ENCODE measurements around the gene BABAM2. TPM values are rescaled to one million over a fixed set of nuclear protein-coding genes. Genes with fewer than 3 reads are reported as not detected.
"Not testable (repeated sequence)": the region's sequence is repeated elsewhere in the genome, so short reads cannot be mapped to it uniquely, and the experiment has no call there.

The BABAM2 gene
- total RNA-seq, 2 experiments from 2014 or later, result 41.8 to 47.2 TPM

DNA sequence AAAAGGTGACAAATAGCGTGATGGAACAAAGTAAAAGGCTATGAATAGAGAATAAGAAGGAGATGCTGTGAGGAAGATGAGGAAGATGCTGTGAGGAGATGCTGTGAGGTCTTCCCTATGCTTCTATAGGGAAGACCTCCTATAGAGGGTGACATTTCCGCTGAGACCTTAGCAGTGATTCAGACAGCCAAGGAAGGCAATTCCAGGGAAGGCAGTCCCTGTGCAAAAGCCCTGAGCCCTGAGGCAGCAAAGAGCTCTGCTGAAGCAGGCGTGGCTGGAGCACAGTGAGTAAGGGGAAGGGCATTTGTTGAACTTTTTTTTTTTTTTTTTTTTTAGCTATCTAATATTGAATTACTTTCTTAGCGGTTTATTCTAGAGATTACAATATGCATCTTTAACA is 359.5 kb downstream of the BABAM2 start:
- Mint-ChIP-seq H3K4me3 (no peak overlapping the region), H3K36me3 (ENCODE audit: low read depth) (peaks cover 2% of the 10 kb centered on the region), H3K27me3 (ENCODE audit: low read depth) (no peaks in the 10 kb centered on the region), H3K27ac (no peak overlapping the region), H3K9me3 (no peaks in the 10 kb centered on the region), H3K4me1 (ENCODE audit: low read depth) (peaks cover 28% of the 10 kb centered on the region)
- CTCF ChIA-PET, result interaction anchor here (0.7 kb wide), 1 partner anchor 20 kb away, joined by 3 read pairs; no protein-coding TSS in a partner anchor
- intact Hi-C loops (cut with micrococcal nuclease), result loop anchor here (5.0 kb wide), 3 partner anchors 157 to 358 kb away; partner anchors contain the start of genes BABAM2 and RBKS
- DNase-seq, result no peak

DNA sequence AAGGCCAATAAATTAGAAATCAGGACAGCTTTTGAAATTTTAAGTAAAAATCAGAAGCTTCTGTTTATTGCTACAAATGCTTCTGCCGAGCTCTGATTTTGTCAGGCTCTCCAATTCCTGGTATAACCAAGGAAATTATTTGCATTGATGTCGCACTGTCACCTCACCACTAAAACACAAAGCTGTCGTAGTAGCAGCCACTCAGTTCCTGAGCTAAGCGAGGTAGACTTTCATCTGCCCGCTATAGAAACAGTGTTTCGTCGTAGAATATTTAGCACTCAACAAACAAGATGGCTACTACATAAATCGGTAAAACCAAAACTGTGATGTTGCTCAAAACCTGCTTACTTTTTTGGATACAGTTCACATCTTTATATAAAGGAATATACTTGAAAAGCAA is 360.8 kb downstream of the BABAM2 start:
- H3K4me3 Mint-ChIP-seq, result no peak overlapping the region
- CTCF ChIA-PET, result interaction anchor here (0.5 to 0.7 kb wide), 2 partner anchors 8 to 151 kb away, joined by 3 read pairs; no protein-coding TSS in a partner anchor
- H3K36me3 Mint-ChIP-seq (ENCODE audit: low read depth), result peaks cover 2% of the 10 kb centered on the region
- no peak for DNase-seq
- H3K9me3 Mint-ChIP-seq, result no peaks in the 10 kb centered on the region
- H3K4me1 Mint-ChIP-seq (ENCODE audit: low read depth), result peaks cover 28% of the 10 kb centered on the region
- no peaks in the 10 kb centered on the region for H3K27me3 Mint-ChIP-seq (ENCODE audit: low read depth)
- intact Hi-C loops (cut with micrococcal nuclease), result loop anchor here (5.0 kb wide), 3 partner anchors 156 to 359 kb away; partner anchors contain the start of genes BABAM2 and RBKS
- no peak overlapping the region for H3K27ac Mint-ChIP-seq

DNA sequence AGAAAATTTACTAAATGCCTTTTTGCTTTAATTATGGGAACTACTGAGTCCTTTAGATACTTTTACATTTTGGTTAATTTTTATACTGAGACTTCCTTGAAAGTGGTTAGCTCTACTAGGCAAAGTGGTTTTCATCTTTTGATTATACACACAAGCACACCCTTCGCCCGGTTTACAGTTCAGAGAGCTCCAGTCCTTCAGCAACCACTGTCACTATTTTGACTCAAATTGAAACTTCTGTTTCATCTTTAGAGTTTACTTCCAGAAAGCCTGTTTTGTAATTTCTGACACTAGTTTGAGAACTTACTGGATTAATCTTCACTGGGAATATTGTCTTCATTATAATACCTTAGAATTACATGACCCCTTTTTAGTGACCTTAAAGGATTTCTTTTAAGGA is 361.8 kb downstream of the BABAM2 start:
- intact Hi-C loops (cut with micrococcal nuclease), result loop anchor here (1.0 to 5.0 kb wide), 7 partner anchors 19 to 360 kb away; partner anchors contain the start of genes BABAM2, FOSL2 and RBKS
- peaks cover 4% of the 10 kb centered on the region for H3K36me3 Mint-ChIP-seq (ENCODE audit: low read depth)
- H3K4me1 Mint-ChIP-seq (ENCODE audit: low read depth), result peaks cover 28% of the 10 kb centered on the region
- CTCF ChIA-PET, result no interaction called here
- H3K27ac Mint-ChIP-seq, result peak overlapping the region; percentile 73
- H3K27me3 Mint-ChIP-seq (ENCODE audit: low read depth), result no peaks in the 10 kb centered on the region
- H3K4me3 Mint-ChIP-seq, result no peak overlapping the region
- DNase-seq, result peak; percentile 59
- H3K9me3 Mint-ChIP-seq, result no peaks in the 10 kb centered on the region

DNA sequence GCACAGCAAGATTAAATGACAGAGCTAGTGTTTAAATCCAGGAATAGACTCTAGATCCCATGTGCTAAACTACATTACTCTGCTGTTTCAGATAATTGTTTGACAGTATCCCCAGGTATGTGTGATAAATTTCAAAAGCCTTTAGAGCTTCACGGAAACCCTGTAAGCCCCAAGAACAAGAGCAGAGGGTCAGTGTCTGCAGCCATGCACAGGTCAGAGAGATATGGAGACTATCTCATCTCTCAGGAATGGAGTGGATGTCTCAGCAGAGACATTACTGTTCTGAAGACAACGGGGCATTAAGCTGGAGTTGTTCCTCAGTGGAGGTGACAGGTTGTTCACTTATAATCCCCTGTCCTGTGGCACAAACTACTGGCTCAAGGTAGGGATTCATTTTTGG is 363.0 kb downstream of the BABAM2 start:
- H3K27me3 Mint-ChIP-seq (ENCODE audit: low read depth), result no peaks in the 10 kb centered on the region
- CTCF ChIA-PET, result interaction anchor here (0.6 kb wide), 1 partner anchor 417 kb away, joined by 4 read pairs; no protein-coding TSS in a partner anchor
- intact Hi-C loops (cut with micrococcal nuclease), result loop anchor here (5.0 kb wide), 3 partner anchors 154 to 361 kb away; partner anchors contain the start of genes BABAM2 and RBKS
- no peaks in the 10 kb centered on the region for H3K9me3 Mint-ChIP-seq
- H3K36me3 Mint-ChIP-seq (ENCODE audit: low read depth), result peaks cover 2% of the 10 kb centered on the region
- no peak overlapping the region for H3K4me3 Mint-ChIP-seq
- DNase-seq, result no peak
- H3K4me1 Mint-ChIP-seq (ENCODE audit: low read depth), result peaks cover 28% of the 10 kb centered on the region
- no peak overlapping the region for H3K27ac Mint-ChIP-seq

DNA sequence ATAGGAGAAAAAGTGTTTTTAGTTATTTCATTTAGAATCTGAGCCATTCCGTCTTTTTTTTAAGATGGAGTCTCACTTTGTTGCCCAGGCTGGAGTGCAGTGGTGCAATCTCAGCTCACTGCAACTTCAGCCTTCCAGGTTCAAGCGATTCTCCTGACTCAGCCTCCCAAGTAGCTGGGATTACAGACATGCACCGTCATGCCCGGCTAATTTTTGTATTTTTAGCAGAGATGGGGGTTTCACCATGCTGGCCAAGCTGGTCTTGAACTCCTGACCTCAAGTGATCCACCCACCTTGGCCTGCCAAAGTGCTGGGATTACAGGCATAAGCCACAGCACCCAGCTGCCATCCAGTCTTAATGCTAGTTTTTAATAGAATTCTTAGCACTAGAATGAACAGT is 364.7 kb downstream of the BABAM2 start:
- intact Hi-C loops (cut with micrococcal nuclease); H3K36me3 Mint-ChIP-seq (ENCODE audit: low read depth); H3K9me3 Mint-ChIP-seq; H3K27me3 Mint-ChIP-seq (ENCODE audit: low read depth); H3K4me3 Mint-ChIP-seq; DNase-seq; H3K27ac Mint-ChIP-seq; CTCF ChIA-PET: not testable (repeated sequence)
- peaks cover 28% of the 10 kb centered on the region for H3K4me1 Mint-ChIP-seq (ENCODE audit: low read depth)

DNA sequence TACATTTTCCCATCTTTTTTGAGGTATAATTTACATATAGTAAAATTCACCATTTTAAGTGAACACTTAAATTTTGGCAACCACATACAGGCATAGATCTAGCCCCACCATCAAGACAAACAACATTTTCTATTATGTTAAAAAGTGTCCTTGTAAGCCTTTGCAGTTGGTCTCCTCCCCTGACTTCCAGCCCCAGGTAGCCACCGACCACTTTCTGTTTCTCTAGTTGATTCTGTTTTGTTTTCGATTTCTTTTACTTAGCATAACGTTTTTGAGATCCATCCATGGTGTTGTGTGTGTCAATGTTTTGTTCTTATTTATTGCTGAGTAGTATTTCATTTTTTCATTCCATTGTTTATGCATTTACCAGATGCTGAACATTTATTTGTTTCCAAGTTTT is 366.7 kb downstream of the BABAM2 start:
- intact Hi-C loops (cut with micrococcal nuclease), result no loop called here
- Mint-ChIP-seq H3K9me3 (no peaks in the 10 kb centered on the region), H3K27ac (no peak overlapping the region), H3K36me3 (ENCODE audit: low read depth) (peaks cover 3% of the 10 kb centered on the region), H3K4me3 (no peak overlapping the region), H3K27me3 (ENCODE audit: low read depth) (no peaks in the 10 kb centered on the region), H3K4me1 (ENCODE audit: low read depth) (peaks cover 15% of the 10 kb centered on the region)
- CTCF ChIA-PET, result no interaction called here
- no peak for DNase-seq

DNA sequence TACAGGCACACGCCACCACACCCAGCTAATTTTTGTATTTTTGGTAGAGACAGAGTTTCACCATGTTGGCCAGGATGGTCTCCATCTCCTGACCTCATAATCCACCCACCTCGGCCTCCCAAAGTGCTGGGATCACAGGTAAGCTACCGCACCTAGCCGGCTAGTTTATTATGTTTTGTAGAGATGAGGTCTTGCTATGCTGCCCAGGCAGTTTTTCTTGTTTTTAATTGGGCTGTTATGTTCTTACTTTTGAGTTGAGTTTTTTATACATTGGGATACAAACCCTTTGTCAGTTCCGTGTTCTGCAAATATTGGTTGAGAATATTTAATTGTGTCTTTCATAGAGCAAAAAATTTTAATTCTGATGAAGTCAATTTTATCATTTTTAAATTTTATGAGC is 368.7 kb downstream of the BABAM2 start:
- DNase-seq; H3K27me3 Mint-ChIP-seq (ENCODE audit: low read depth); H3K36me3 Mint-ChIP-seq (ENCODE audit: low read depth); H3K9me3 Mint-ChIP-seq; H3K27ac Mint-ChIP-seq; intact Hi-C loops (cut with micrococcal nuclease); H3K4me1 Mint-ChIP-seq (ENCODE audit: low read depth); H3K4me3 Mint-ChIP-seq: not testable (repeated sequence)
- CTCF ChIA-PET, result interaction anchor here (0.6 to 0.7 kb wide), 2 partner anchors 13 to 58 kb away, joined by 4 to 7 read pairs; no protein-coding TSS in a partner anchor

DNA sequence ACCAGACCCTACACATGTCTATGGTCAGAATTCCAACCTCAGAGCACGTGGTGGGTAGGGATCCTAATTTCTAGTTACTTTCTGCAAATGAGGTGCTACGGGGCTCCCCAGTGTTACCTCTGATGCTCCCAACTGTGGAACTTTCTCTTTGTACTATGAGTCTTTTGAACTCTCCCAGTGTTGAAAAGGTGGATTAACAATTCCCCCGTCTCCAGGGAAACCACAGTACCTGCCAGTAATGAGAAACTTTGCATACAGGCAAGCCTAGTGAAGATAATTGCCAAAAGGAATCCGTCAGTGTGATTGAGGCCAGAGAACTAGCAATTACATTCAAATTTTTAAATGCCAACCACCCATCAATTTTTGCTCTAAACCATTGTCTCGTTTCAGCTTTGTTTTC is 373.2 kb downstream of the BABAM2 start:
- Mint-ChIP-seq H3K27ac (no peak overlapping the region), H3K9me3 (no peaks in the 10 kb centered on the region), H3K4me3 (no peak overlapping the region), H3K36me3 (ENCODE audit: low read depth) (peaks cover 5% of the 10 kb centered on the region), H3K27me3 (ENCODE audit: low read depth) (no peaks in the 10 kb centered on the region), H3K4me1 (ENCODE audit: low read depth) (no peaks in the 10 kb centered on the region)
- no peak for DNase-seq
- CTCF ChIA-PET, result no interaction called here
- intact Hi-C loops (cut with micrococcal nuclease), result no loop called here

DNA sequence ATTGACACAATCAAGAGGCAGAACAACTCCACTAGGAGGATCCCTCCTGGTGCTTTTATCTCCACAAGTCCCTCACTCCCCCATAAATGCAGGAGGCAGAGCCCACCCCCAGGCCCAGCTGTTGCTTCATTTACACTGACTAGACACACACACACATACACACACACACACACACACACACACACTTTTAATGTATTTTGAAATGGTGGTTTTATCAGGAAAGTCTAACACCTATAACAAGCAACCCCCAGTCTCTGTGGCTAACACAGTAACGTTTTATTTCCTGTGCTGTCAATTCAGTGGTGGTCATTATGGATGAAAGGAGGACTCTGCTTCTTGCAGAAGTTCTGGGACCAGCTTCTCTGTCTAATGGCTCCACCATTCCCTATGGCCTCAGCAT is 376.8 kb downstream of the BABAM2 start:
- H3K4me3 Mint-ChIP-seq, result no peak overlapping the region
- CTCF ChIA-PET, result no interaction called here
- no peak for DNase-seq
- peaks cover 13% of the 10 kb centered on the region for H3K4me1 Mint-ChIP-seq (ENCODE audit: low read depth)
- H3K27me3 Mint-ChIP-seq (ENCODE audit: low read depth), result no peaks in the 10 kb centered on the region
- no peaks in the 10 kb centered on the region for H3K9me3 Mint-ChIP-seq
- peaks cover 7% of the 10 kb centered on the region for H3K36me3 Mint-ChIP-seq (ENCODE audit: low read depth)
- intact Hi-C loops (cut with micrococcal nuclease), result no loop called here
- no peak overlapping the region for H3K27ac Mint-ChIP-seq

DNA sequence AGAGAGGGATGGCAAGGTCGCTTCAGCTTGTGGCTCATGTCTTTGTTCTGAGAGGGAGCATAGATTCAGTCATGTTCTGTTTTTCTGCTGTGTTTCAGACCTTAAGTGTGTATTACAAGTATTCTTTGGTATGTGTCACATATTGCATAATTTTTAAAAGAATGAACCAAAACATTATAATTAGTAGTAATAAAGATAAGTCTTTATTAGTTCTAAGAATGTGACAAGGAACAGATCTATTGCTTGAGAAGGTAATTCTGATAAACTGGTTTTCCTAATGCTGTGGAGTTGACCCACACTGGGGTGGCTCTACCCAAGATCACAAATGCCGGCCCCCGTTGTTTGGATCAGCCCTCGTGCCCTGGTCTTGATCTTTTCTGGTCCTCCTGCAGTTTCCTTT is 377.9 kb downstream of the BABAM2 start:
- DNase-seq, result no peak
- no peaks in the 10 kb centered on the region for H3K27me3 Mint-ChIP-seq (ENCODE audit: low read depth)
- H3K27ac Mint-ChIP-seq, result no peak overlapping the region
- peaks cover 17% of the 10 kb centered on the region for H3K4me1 Mint-ChIP-seq (ENCODE audit: low read depth)
- H3K9me3 Mint-ChIP-seq, result no peaks in the 10 kb centered on the region
- intact Hi-C loops (cut with micrococcal nuclease), result no loop called here
- CTCF ChIA-PET, result no interaction called here
- peaks cover 10% of the 10 kb centered on the region for H3K36me3 Mint-ChIP-seq (ENCODE audit: low read depth)
- H3K4me3 Mint-ChIP-seq, result no peak overlapping the region

DNA sequence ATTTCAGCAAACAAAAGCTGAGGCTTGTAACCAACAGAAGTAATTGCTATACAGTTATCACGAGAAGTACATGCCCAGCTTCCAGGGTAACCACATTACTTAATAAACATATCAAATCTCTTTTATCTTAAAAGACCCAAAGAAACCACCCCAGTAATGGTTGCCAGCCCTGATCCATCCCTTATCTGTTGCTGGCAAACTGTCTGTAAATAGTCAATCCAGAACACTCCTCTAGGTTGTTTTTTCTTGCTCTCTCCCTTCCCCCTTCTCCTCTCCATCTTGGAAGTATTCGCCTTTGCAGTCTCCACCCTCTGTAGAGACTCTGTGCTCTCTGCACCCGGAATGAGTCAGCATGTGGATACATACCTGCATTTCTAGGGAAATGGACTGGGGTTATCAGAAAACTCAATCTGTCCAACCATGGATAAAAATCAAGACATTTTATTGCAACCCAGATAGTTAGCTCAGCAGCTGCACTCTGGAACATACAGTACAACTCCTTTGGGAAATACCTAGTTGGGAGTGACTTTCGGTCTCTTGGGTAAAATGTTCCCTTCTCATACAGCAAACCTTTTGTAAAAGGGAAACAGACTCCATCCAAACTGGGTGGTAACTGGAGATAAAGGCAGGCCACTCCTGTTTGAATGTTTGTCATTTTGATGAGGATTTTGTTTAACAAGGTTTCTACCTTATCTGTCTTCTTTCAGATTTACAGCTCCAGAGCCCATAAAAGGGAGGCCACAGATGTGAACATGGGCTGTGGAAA is 378.7 kb downstream of the BABAM2 start:
- H3K9me3 Mint-ChIP-seq, result no peaks in the 10 kb centered on the region
- DNase-seq, result no peak
- H3K4me3 Mint-ChIP-seq, result no peak overlapping the region
- H3K27ac Mint-ChIP-seq, result no peak overlapping the region
- H3K27me3 Mint-ChIP-seq (ENCODE audit: low read depth), result no peaks in the 10 kb centered on the region
- peaks cover 10% of the 10 kb centered on the region for H3K36me3 Mint-ChIP-seq (ENCODE audit: low read depth)
- CTCF ChIA-PET, result no interaction called here
- H3K4me1 Mint-ChIP-seq (ENCODE audit: low read depth), result peaks cover 17% of the 10 kb centered on the region
- intact Hi-C loops (cut with micrococcal nuclease), result no loop called here

DNA sequence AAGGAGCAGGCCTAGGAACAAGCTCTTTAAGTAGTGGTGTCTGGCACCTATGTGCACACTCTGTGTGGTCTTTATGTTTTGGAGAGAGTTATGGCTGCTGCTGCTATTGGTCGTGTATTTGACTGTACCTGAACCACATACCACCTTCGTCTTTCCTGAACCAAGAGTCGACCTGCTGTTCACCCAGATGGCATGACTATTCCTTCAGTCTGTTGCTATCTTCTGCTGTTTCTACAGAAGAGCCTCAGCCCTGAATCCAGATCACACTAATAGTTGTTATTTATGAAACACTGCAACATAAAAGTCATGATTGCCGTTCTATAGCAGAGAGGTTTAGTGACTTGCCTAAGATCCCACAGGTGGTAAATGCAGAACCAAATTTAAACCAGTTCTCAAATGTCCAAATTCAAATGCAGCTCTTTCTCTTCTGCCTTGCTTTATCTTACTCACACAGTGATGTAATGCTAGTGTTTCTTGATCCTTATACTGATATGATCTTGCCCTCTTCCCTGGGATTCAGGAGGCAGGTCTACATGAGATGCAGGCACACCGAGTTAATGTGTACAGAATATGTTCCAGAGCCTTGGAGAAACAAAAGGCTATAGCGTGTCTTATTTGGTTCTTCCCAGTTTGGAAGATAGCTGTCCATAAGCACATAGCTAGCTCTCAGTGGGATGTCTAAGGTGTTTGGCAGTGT is 380.1 kb downstream of the BABAM2 start:
- Mint-ChIP-seq H3K9me3 (no peaks in the 10 kb centered on the region), H3K4me3 (no peak overlapping the region), H3K27me3 (ENCODE audit: low read depth) (no peaks in the 10 kb centered on the region), H3K4me1 (ENCODE audit: low read depth) (peaks cover 25% of the 10 kb centered on the region), H3K36me3 (ENCODE audit: low read depth) (peaks cover 9% of the 10 kb centered on the region), H3K27ac (no peak overlapping the region)
- no peak for DNase-seq
- CTCF ChIA-PET, result interaction anchor here (0.5 kb wide), 1 partner anchor 21 kb away, joined by 3 read pairs; no protein-coding TSS in a partner anchor
- intact Hi-C loops (cut with micrococcal nuclease), result loop anchor here (1.0 to 2.0 kb wide), 2 partner anchors 18 to 368 kb away; no protein-coding TSS in a partner anchor
